B cell (primary cell): ENCODE data around the gene TBX1. TPM values are rescaled to one million over a fixed set of nuclear protein-coding genes. Genes with fewer than 3 reads are reported as not detected.
A peak's percentile ranks its signal among the peaks of the same experiment; 100 is the strongest.

Source experiments
- ATAC-seq: fragments of 200-7000 bp; cut with Tn5 transposase; one replicate; pipeline ENCODE4 v1.10.0; 2021; ENCODE audit warnings: low read depth, mild to moderate bottlenecking, moderate number of reproducible peaks, moderate library complexity
- CTCF ChIA-PET: fragments of 350-600 bp; sonication (Branson Sonifier 250); formaldehyde crosslinking; loops from one replicate; lab custom pipeline; 2021; ENCODE audit warnings: antibody characterized with exemption, inconsistent platforms; lab: Charles Lee
- POLR2A ChIA-PET: fragments of 350-600 bp; sonication (Branson Sonifier 250); formaldehyde crosslinking; loops from one replicate; lab custom pipeline; 2021; ENCODE audit warnings: antibody characterized with exemption; lab: Charles Lee
- DNase-seq: peaks from one replicate; pipeline ENCODE4 v3.0.0; 2013
- H2AFZ ChIP-seq: 2 replicates; pipeline ENCODE4 v1.6.1; 2012; ENCODE audit warnings: mild to moderate bottlenecking, low read depth, low read length; ENCODE audit not compliant: insufficient read depth, poor library complexity, severe bottlenecking
- H3K27ac ChIP-seq, 2 donors: 1 replicate in 1 of 2; 2 replicates in 1 of 2; pipeline ENCODE4 v1.5.1; 2012 to 2013; ENCODE audit warnings: low read length in 2 of 2, mild to moderate bottlenecking in 2 of 2, moderate library complexity in 1 of 2
- H3K27me3 ChIP-seq, 4 experiments: fragments of 200-600 bp in 1 of 4; sonication (generic) in 1 of 4; replicated peaks in 1 of 4; 1 replicate in 2 of 4; 2 replicates in 2 of 4; pipeline versions ENCODE4 v1.6.1 to v1.7.0; 2013 to 2016; ENCODE audit warnings: low read length in 3 of 4, mild to moderate bottlenecking in 2 of 4, mixed read lengths in 1 of 4, moderate library complexity in 1 of 4; ENCODE audit not compliant: insufficient read depth in 4 of 4, control insufficient read depth in 3 of 4; ENCODE audit errors: control extremely low read depth in 1 of 4
- H3K36me3 ChIP-seq, 2 experiments: replicated peaks in 1 of 2; 1 replicate in 1 of 2; 2 replicates in 1 of 2; pipeline versions ENCODE4 v1.6.1 to v1.7.1; 2013; ENCODE audit warnings: low read length in 1 of 2; ENCODE audit not compliant: insufficient read depth in 2 of 2, control insufficient read depth in 1 of 2; ENCODE audit errors: control extremely low read depth in 1 of 2, extremely low read depth in 1 of 2
- H3K4me1 ChIP-seq, 2 donors: fragments of 200-600 bp in 1 of 2; sonication (generic) in 1 of 2; 1 replicate in 1 of 2; 2 replicates in 1 of 2; pipeline versions ENCODE4 v1.5.1 to v1.6.1; 2013 to 2017; ENCODE audit warnings: low read length in 2 of 2; ENCODE audit not compliant: control insufficient read depth in 2 of 2, insufficient read depth in 2 of 2
- H3K4me2 ChIP-seq: replicated peaks from 2 replicates; pipeline ENCODE3; 2012; ENCODE audit warnings: mild to moderate bottlenecking, low read depth, low read length; ENCODE audit not compliant: poor library complexity, severe bottlenecking
- H3K4me3 ChIP-seq, 5 experiments: fragments of 200-600 bp in 1 of 5; sonication (generic) in 1 of 5; 1 replicate in 3 of 5; 2 replicates in 2 of 5; pipeline versions ENCODE4 v1.5.1 to v1.7.0; 2011 to 2016; ENCODE audit warnings: low read length in 4 of 5, mild to moderate bottlenecking in 4 of 5, low read depth in 2 of 5, control low read depth in 1 of 5, moderate library complexity in 1 of 5; ENCODE audit not compliant: insufficient read depth in 1 of 5; ENCODE audit errors: control extremely low read depth in 1 of 5, extremely low read depth in 1 of 5
- H3K79me2 ChIP-seq: fragments of 200-600 bp; sonication (generic); one replicate; pipeline ENCODE4 v1.6.0; 2016; ENCODE audit warnings: low read length; ENCODE audit not compliant: control insufficient read depth, insufficient read depth
- H3K9ac ChIP-seq: fragments of 200-600 bp; sonication (generic); 2 replicates; pipeline ENCODE4 v1.6.1; 2017; ENCODE audit warnings: mild to moderate bottlenecking, low read length, moderate library complexity
- H3K9me3 ChIP-seq, 3 donors: one replicate each; pipeline versions ENCODE4 v1.6.1 to v1.7.1; 2013; ENCODE audit warnings: low read length in 2 of 3; ENCODE audit not compliant: control insufficient read depth in 2 of 3, insufficient read depth in 1 of 3; ENCODE audit errors: control extremely low read depth in 1 of 3
- H4K20me1 ChIP-seq: 2 replicates; pipeline ENCODE4 v1.6.0; 2012; ENCODE audit warnings: mild to moderate bottlenecking, low read length; ENCODE audit not compliant: insufficient read depth, control insufficient read depth, poor library complexity, severe bottlenecking
- H3K27ac Mint-ChIP-seq: one replicate; pipeline ENCODE4 v1.8.0; 2021; ENCODE audit warnings: mixed read lengths
- H3K27me3 Mint-ChIP-seq: one replicate; pipeline ENCODE4 v1.8.0; 2021; ENCODE audit warnings: mixed read lengths
- H3K4me1 Mint-ChIP-seq: one replicate; pipeline ENCODE4 v1.8.0; 2021; ENCODE audit warnings: mixed read lengths
- H3K4me3 Mint-ChIP-seq: one replicate; pipeline ENCODE4 v1.8.0; 2021; ENCODE audit warnings: mixed read lengths
- H3K9me3 Mint-ChIP-seq: one replicate; pipeline ENCODE4 v1.8.0; 2022; ENCODE audit warnings: mixed read lengths; ENCODE audit not compliant: insufficient read depth
- EZH2 ChIP-seq: IDR thresholded peaks from 2 replicates; pipeline ENCODE4 v1.6.1; 2012; ENCODE audit warnings: borderline replicate concordance, low read depth, mild to moderate bottlenecking, moderate library complexity, low read length; ENCODE audit not compliant: insufficient read depth, poor library complexity, severe bottlenecking
- WGBS: methylation state at CpG from one replicate; pipeline ENCODE4 v1.1.5; 2013; ENCODE audit warnings: missing lambda C conversion rate; ENCODE audit not compliant: insufficient coverage; 5-methylcytosine and 5-hydroxymethylcytosine counted together
- intact Hi-C: fragments of 100-400 bp; cut with micrococcal nuclease; formaldehyde crosslinking; loops from one replicate; pipeline ENCODE4 v1.10.0; 2022
- polyA plus RNA-seq: library from polyadenylated mRNA; depleted of rRNA; stranded (reverse); fragments of >200 nt; gene quantifications from 2 replicates; pipeline ENCODE4 v1.2.3, GENCODE V29; 2012
- total RNA-seq, 2 donors: library from RNA; stranded (reverse); fragments of 120-200 nt in 1 of 2; gene quantifications; 1 replicate in 1 of 2; 2 replicates in 1 of 2; pipeline versions ENCODE4 v1.2.3 to v1.2.4, GENCODE V29; 2013 to 2022
- TF ChIP-seq, protein P1 (sequence below): fragments of 200-600 bp; IDR thresholded peaks from one replicate; pipeline ENCODE4 v1.8.0; 2022; ENCODE audit warnings: antibody characterized with exemption, mild to moderate bottlenecking

TBX1 gene
- total and polyA plus RNA-seq, 2 donors (not counting 1 experiment from before 2014, with no cell fraction given), result not detected

DNA sequence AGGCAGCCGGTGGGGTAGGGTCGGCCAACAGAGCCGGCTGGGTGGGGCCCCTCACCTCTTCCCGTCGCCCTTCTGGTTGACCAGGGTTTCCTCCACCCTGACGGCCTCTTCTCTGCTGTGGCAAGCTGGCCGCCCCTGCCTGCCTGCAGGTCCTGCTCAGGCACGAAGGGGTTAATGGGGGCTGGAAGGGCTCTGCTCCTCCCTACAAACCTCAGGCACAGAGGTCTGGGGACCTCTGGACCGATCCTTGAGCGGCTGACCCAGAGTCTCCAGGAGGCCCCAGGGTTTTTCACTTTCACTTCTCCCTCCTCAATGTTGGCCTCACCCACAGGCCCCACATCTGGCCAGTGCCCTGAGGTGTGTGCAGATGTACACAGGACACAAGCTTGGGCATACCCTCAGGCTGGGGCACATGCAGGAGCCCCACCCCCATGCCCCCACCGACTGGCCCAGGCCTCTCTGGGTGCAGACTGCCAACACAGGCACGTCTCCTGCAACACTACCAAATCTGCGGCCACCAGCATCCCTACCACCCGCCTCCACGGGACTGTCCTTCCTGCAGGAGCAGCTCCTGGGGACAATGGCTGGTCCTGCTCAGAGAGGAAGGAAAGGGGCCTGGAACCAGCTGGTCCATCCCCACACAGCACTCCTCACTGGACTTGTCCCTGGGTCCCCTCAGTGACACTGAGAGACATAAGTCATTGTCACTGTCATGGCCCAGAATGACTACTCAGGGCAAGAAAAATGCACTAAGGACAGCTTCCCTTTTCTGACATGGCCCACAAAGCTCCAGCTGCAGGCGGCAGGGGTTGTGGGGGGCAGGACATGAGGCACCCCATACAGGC is 3.2 kb upstream of the TBX1 start:
- no peaks in the 10 kb centered on the region for H3K9me3 Mint-ChIP-seq
- Histone ChIP-seq H3K79me2 (no peaks in the 10 kb centered on the region), H2AFZ (peak overlapping the region; percentile 43), H3K27ac (no peak overlapping the region), H3K4me3 (peak overlapping the region in 4 of 5 experiments; percentile 31 to 51 (median 41)), H3K4me1 (peaks cover 34 to 46% of the 10 kb centered on the region in 2 donors), H3K4me2 (peak overlapping the region; percentile 78), H3K27me3 (peaks cover 0 to 81% (median 42%) of the 10 kb centered on the region in 4 experiments), H3K9ac (peak overlapping the region; percentile 54), H3K36me3 (no peaks in the 10 kb centered on the region), H3K9me3 (peaks cover 0 to 19% (median 0%) of the 10 kb centered on the region in 3 donors), H4K20me1 (no peaks in the 10 kb centered on the region)
- ChIA-PET CTCF (interaction anchor here (1.0 to 2.3 kb wide), 3 partner anchors 26 to 191 kb away, joined by 4 to 20 read pairs (median 18); no protein-coding TSS in a partner anchor), POLR2A (no interaction called here)
- H3K4me3 Mint-ChIP-seq, result peak overlapping the region; percentile 83
- H3K27ac Mint-ChIP-seq, result peak overlapping the region; percentile 56
- WGBS, result 28% methylated on average over 16 of the region's 16 CpGs
- intact Hi-C loops, result no loop called here
- DNase-seq (peak; percentile 56), ATAC-seq (peak; percentile 61)
- peaks cover 36% of the 10 kb centered on the region for H3K4me1 Mint-ChIP-seq
- H3K27me3 Mint-ChIP-seq, result peaks cover 56% of the 10 kb centered on the region
- no peak for TF ChIP-seq EZH2
- TF ChIP-seq, protein P1, sequence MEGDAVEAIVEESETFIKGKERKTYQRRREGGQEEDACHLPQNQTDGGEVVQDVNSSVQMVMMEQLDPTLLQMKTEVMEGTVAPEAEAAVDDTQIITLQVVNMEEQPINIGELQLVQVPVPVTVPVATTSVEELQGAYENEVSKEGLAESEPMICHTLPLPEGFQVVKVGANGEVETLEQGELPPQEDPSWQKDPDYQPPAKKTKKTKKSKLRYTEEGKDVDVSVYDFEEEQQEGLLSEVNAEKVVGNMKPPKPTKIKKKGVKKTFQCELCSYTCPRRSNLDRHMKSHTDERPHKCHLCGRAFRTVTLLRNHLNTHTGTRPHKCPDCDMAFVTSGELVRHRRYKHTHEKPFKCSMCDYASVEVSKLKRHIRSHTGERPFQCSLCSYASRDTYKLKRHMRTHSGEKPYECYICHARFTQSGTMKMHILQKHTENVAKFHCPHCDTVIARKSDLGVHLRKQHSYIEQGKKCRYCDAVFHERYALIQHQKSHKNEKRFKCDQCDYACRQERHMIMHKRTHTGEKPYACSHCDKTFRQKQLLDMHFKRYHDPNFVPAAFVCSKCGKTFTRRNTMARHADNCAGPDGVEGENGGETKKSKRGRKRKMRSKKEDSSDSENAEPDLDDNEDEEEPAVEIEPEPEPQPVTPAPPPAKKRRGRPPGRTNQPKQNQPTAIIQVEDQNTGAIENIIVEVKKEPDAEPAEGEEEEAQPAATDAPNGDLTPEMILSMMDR, result no peak
